K562 (cell line): ENCODE data around the gene CACNG5. TPM values are rescaled to one million over a fixed set of nuclear protein-coding genes. Genes with fewer than 3 reads are reported as not detected.

ENCODE experiments used
- ATAC-seq: fragments of 200-7000 bp; cut with Tn5 transposase; 3 replicates; pipeline ENCODE4 v1.9.1; 2020; ENCODE audit warnings: moderate library complexity
- BruUV-seq: library from RNA; stranded (reverse); fragments of 400-500 nt; replicated peaks from 2 replicates; lab custom pipeline; 2021; lab: Mats Ljungman, UMichigan
- CTCF ChIA-PET: fragments of 300-600 bp; formaldehyde crosslinking; extraction: SDS; loops from one replicate; lab custom pipeline; 2021; ENCODE audit warnings: low intra/inter-chr PET ratio; lab: Yijun Ruan, JAX
- POLR2A ChIA-PET: fragments of 300-600, 350-650 bp; sonication (Branson Sonifier 250); formaldehyde crosslinking; extraction: SDS; loops from one replicate; lab custom pipeline; 2021; ENCODE audit warnings: antibody characterized with exemption, inconsistent platforms; lab: Yijun Ruan, JAX
- DNase-seq, 4 experiments: peaks; one replicate each; pipeline versions ENCODE4 v3.0.0 to v3.0.0-alpha.2; 2011 to 2018; ENCODE audit warnings: low spot score in 3 of 4, mixed read lengths in 3 of 4; ENCODE audit errors: extremely low read depth in 1 of 4
- FAIRE-seq: peaks from 2 replicates; lab custom pipeline; 2011; peaks lifted over from hg19 to GRCh38; lab: Jason Lieb, UNC
- H2AFZ ChIP-seq: 2 replicates; pipeline ENCODE4 v1.6.0; 2011; ENCODE audit warnings: low read depth, low read length, control low read depth, inconsistent platforms
- H3K27ac ChIP-seq: fragments of 200-600 bp; 3 replicates; pipeline ENCODE4 v1.8.0; 2011; ENCODE audit warnings: low read depth, mild to moderate bottlenecking, control low read depth, inconsistent platforms, low read length, moderate library complexity, mixed read lengths; ENCODE audit errors: extremely low read depth
- H3K27me3 ChIP-seq, 2 experiments: fragments of 300-600 bp in 1 of 2; 2 replicates in 1 of 2; 3 replicates in 1 of 2; pipeline versions ENCODE4 v1.6.0 to v1.8.0; 2011; ENCODE audit warnings: inconsistent platforms in 2 of 2, low read length in 2 of 2, mild to moderate bottlenecking in 1 of 2, mixed read lengths in 1 of 2, moderate library complexity in 1 of 2; ENCODE audit not compliant: control insufficient read depth in 2 of 2, insufficient read depth in 2 of 2
- H3K36me3 ChIP-seq: fragments of 300-600 bp; 3 replicates; pipeline ENCODE4 v1.8.0; 2011; ENCODE audit warnings: mild to moderate bottlenecking, low read length, inconsistent platforms; ENCODE audit not compliant: control insufficient read depth, insufficient read depth
- H3K4me1 ChIP-seq, 2 experiments: fragments of 200-600 bp in 1 of 2; replicated peaks in 1 of 2; 2 replicates in 1 of 2; 3 replicates in 1 of 2; pipeline versions ENCODE4 v1.5.1 to v1.8.0; 2011; ENCODE audit warnings: inconsistent platforms in 2 of 2, low read length in 2 of 2, mild to moderate bottlenecking in 1 of 2, mixed read lengths in 1 of 2, moderate library complexity in 1 of 2; ENCODE audit not compliant: control insufficient read depth in 2 of 2, insufficient read depth in 2 of 2
- H3K4me2 ChIP-seq: 2 replicates; pipeline ENCODE4 v1.6.1; 2011; ENCODE audit warnings: low read length, control low read depth, inconsistent platforms, mixed read lengths; ENCODE audit not compliant: insufficient read depth
- H3K4me3 ChIP-seq: fragments of 200-600 bp; sonication (generic), shearing (Covaris generic); 2 replicates; pipeline ENCODE4 v1.5.1; 2016; ENCODE audit warnings: control low read depth, inconsistent platforms
- H3K79me2 ChIP-seq: fragments of 200-600 bp; 3 replicates; pipeline ENCODE4 v1.8.0; 2011; ENCODE audit warnings: low read length, inconsistent platforms; ENCODE audit not compliant: control insufficient read depth, insufficient read depth
- H3K9ac ChIP-seq, 2 experiments: 2 replicates each; pipeline versions ENCODE4 v1.6.0 to v1.6.1; 2011; ENCODE audit warnings: low read depth in 2 of 2, low read length in 2 of 2, control low read depth in 1 of 2, inconsistent platforms in 1 of 2, mild to moderate bottlenecking in 1 of 2, mixed read lengths in 1 of 2; ENCODE audit not compliant: insufficient read depth in 1 of 2
- H3K9me1 ChIP-seq: one replicate; pipeline ENCODE4 v1.6.0; 2011; ENCODE audit warnings: inconsistent platforms, mild to moderate bottlenecking, low read length, moderate library complexity; ENCODE audit not compliant: control insufficient read depth, insufficient read depth
- H3K9me3 ChIP-seq: replicated peaks from 2 replicates; pipeline ENCODE4 v1.5.1; 2011; ENCODE audit warnings: low read depth, low read length, inconsistent platforms; ENCODE audit not compliant: control insufficient read depth, insufficient read depth
- H4K20me1 ChIP-seq: replicated peaks from 2 replicates; pipeline ENCODE4 v1.6.1; 2011; ENCODE audit warnings: low read length, inconsistent platforms, mixed read lengths; ENCODE audit not compliant: control insufficient read depth, insufficient read depth
- BDP1 ChIP-seq: IDR thresholded peaks from 3 replicates; pipeline ENCODE4 v1.6.1; 2011; ENCODE audit not compliant: insufficient read length, insufficient read depth
- KDM2B ChIP-seq: fragments of 250-450 bp; sonication (Bioruptor Pico); IDR thresholded peaks from 2 replicates; pipeline ENCODE4 v1.8.0; 2021; ENCODE audit warnings: mild to moderate bottlenecking, moderate library complexity
- NR3C1 ChIP-seq: sonication (generic); formaldehyde crosslinking; IDR thresholded peaks from 2 replicates; pipeline ENCODE4 v1.8.1; 2022; ENCODE audit warnings: missing genetic modification reagents
- ZNF639 ChIP-seq, 2 experiments: fragments of 200-800 bp in 1 of 2; sonication (Bioruptor generic) in 1 of 2; sonication (generic) in 1 of 2; formaldehyde crosslinking in 1 of 2; IDR thresholded peaks in 1 of 2; conservative IDR thresholded peaks in 1 of 2; 2 replicates each; pipeline versions ENCODE4 v1.5.0 to v1.6.1; 2016 to 2020; ENCODE audit warnings: missing compliant biosample characterization in 1 of 2, missing genetic modification characterization in 1 of 2, missing genetic modification reagents in 1 of 2
- ZNF778 ChIP-seq: fragments of 450-650 bp; formaldehyde crosslinking; IDR thresholded peaks from 2 replicates; pipeline ENCODE4 v1.4.0; 2020; ENCODE audit warnings: mild to moderate bottlenecking, moderate library complexity
- WGBS: fragments of 100-300 bp; shearing (Covaris generic); methylation state at CpG from one replicate; pipeline ENCODE4 v1.1.6; 2016; ENCODE audit warnings: low coverage, mixed read lengths; ENCODE audit not compliant: insufficient coverage; ENCODE audit errors: missing lambda C conversion rate; 5-methylcytosine and 5-hydroxymethylcytosine counted together
- in situ Hi-C: fragments of 300-500 bp; cut with MboI; formaldehyde crosslinking; loops from 4 replicates; pipeline ENCODE4 v1.15.0; 2018; ENCODE audit warnings: inconsistent platforms, mixed read lengths
- intact Hi-C: fragments of 100-400 bp; cut with micrococcal nuclease; formaldehyde crosslinking; loops from 2 replicates; pipeline ENCODE4 v1.14.2; 2022
- polyA plus RNA-seq, 8 experiments: library from polyadenylated mRNA; depleted of rRNA in 4 of 8; stranded (reverse) in 5 of 8; unstranded in 3 of 8; fragments of >200 nt; fragmentation: Nextera tagmentation in 2 of 8; fragmentation: Illumina TruSeq in 1 of 8; extraction: Ambion mirVana in 2 of 8; extraction: Trizol in 1 of 8; gene quantifications; 2 replicates each; pipeline versions ENCODE4 v1.2.1 to v1.2.3, GENCODE V29; 2011 to 2014; ENCODE audit warnings: inconsistent platforms in 1 of 8, missing spikeins in 1 of 8
- total RNA-seq, 7 experiments: library from RNA; depleted of rRNA in 6 of 7; stranded (reverse); fragments of >200 nt in 6 of 7; fragmentation: Illumina TruSeq in 2 of 7; extraction: Trizol in 2 of 7; gene quantifications; 2 replicates each; pipeline versions ENCODE4 v1.2.1 to v1.2.3, GENCODE V29; 2011 to 2021; ENCODE audit warnings: low replicate concordance in 1 of 7

The CACNG5 gene
- total and polyA plus RNA-seq, 9 of the 15 experiments (the other 6 are each of a cell fraction or from before 2014, with no cell fraction given): not detected

GRCh38 chr17:66848496-66848895 lies 13.6 kb downstream of the CACNG5 start:
- POLR2A ChIA-PET: no interaction called here
- Histone ChIP-seq H3K4me3 (no peak overlapping the region), H3K27ac (no peak overlapping the region), H3K9me3 (no peaks in the 10 kb centered on the region), H3K36me3 (no peaks in the 10 kb centered on the region), H3K4me1 (no peaks in the 10 kb centered on the region), H3K9ac (no peak overlapping the region), H3K4me2 (no peak overlapping the region), H4K20me1 (no peaks in the 10 kb centered on the region), H3K27me3 (peaks cover 0 to 3% of the 10 kb centered on the region in 2 experiments; a peak in 3 of 5 replicates), H3K9me1 (no peaks in the 10 kb centered on the region), H2AFZ (no peak overlapping the region), H3K79me2 (no peaks in the 10 kb centered on the region)
- CTCF ChIA-PET: no interaction called here
- TF ChIP-seq ZNF778 (CRISPR knock-in tag) (no peak), KDM2B (CRISPR knock-in tag) (no peak), BDP1 (no peak), ZNF639 (CRISPR knock-in tag; conservative IDR thresholded peaks at IDR 0.05 in 1 of 2, IDR thresholded peaks at IDR 0.05 in 1 of 2) (no peak), NR3C1 (CRISPR knock-in tag) (no peak)
- 0% methylated on average over 6 of the region's 6 CpGs for WGBS
- DNase-seq (no peak), ATAC-seq (no peak), FAIRE-seq (no peak)
- intact Hi-C loops (no loop called here), in situ Hi-C loops (no loop called here)
- BruUV-seq: no TSS peak
